ENCODE data around the gene XIRP2. TPM values are rescaled to one million over a fixed set of nuclear protein-coding genes. Genes with fewer than 3 reads are reported as not detected.
"Not testable (repeated sequence)": the region's sequence is repeated elsewhere in the genome, so short reads cannot be mapped to it uniquely, and the experiment has no call there.

Gene XIRP2
- total RNA-seq, 2 donors from 2014 or later = 42.8 to 43.7 TPM

DNA sequence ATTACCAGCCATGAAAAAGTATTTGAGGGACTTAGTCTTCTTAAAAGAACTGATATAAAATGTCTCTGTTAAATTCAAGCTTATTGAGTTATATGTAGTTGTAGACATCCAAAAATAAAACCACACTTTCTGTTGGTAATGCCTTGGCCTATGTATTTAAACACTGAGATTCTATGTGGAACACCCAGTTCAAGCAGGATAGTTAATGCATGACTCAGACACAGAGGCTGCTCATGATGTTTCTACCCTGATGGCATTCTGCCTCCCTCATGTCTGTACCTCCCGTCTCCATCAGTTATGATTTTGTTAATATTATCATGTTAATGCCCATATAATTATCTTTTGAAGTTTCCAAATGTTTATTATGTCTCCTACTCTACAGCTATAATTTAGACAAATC, 164.5 kb downstream of the XIRP2 start:
- no peaks in the 10 kb centered on the region for H3K36me3 ChIP-seq
- no peak for DNase-seq (ENCODE audit: low spot score)
- H3K4me3 ChIP-seq = no peak overlapping the region
- TF ChIP-seq, protein P1, sequence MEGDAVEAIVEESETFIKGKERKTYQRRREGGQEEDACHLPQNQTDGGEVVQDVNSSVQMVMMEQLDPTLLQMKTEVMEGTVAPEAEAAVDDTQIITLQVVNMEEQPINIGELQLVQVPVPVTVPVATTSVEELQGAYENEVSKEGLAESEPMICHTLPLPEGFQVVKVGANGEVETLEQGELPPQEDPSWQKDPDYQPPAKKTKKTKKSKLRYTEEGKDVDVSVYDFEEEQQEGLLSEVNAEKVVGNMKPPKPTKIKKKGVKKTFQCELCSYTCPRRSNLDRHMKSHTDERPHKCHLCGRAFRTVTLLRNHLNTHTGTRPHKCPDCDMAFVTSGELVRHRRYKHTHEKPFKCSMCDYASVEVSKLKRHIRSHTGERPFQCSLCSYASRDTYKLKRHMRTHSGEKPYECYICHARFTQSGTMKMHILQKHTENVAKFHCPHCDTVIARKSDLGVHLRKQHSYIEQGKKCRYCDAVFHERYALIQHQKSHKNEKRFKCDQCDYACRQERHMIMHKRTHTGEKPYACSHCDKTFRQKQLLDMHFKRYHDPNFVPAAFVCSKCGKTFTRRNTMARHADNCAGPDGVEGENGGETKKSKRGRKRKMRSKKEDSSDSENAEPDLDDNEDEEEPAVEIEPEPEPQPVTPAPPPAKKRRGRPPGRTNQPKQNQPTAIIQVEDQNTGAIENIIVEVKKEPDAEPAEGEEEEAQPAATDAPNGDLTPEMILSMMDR (IDR thresholded peaks at IDR 0.05) = no peak
- H3K4me1 ChIP-seq = no peaks in the 10 kb centered on the region
- no peaks in the 10 kb centered on the region for H3K27me3 ChIP-seq
- no peak overlapping the region for H3K27ac ChIP-seq
- H3K9me3 ChIP-seq = no peaks in the 10 kb centered on the region

DNA sequence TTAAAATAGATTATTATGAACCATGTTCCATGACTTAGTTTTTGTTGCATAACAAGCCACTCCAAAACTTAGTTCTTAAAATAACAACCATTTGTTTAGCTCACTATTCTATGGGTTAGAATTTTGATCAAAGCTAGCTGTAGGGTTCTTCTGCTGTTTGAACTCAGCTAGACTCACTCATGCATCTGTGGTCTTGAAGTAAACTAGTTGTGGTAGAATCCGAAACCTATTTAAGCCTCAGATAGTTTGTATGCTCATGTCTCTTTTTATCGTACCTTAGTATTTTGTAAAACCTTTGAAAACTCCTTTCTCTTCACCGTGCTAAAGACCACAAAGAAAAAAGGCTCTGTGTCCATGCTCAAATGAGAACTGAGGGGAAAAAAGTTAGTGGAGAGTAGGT, 166.6 kb downstream of the XIRP2 start:
- no peak overlapping the region for H3K4me3 ChIP-seq

DNA sequence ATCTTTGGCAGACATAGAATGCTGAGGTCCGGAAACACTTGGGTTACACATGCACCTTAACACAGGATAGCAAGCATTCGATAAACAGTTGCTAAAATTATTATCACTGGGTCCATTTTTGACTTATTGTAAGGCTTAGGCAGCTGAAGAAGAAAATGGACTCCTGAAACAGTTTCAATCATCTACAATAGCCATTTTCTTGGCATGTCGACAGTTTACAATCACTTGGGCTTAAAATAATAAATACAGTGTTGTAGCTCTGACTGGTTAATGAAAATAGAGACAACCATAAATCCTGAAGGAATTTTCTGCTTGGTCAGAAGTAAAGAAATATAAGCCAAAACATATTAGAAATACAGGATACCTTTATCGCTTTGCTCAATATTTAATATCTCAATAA, 169.2 kb downstream of the XIRP2 start:
- no peaks in the 10 kb centered on the region for H3K27me3 ChIP-seq
- no peaks in the 10 kb centered on the region for H3K36me3 ChIP-seq
- no peaks in the 10 kb centered on the region for H3K4me1 ChIP-seq
- no peak for DNase-seq (ENCODE audit: low spot score)
- TF ChIP-seq, protein P1 (IDR thresholded peaks at IDR 0.05) = no peak
- no peaks in the 10 kb centered on the region for H3K9me3 ChIP-seq
- no peak overlapping the region for H3K27ac ChIP-seq
- H3K4me3 ChIP-seq = no peak overlapping the region

More for the DNA sequence above, 166.6 kb downstream of the XIRP2 start:
- TF ChIP-seq, protein P1 (IDR thresholded peaks at IDR 0.05) = no peak
- Histone ChIP-seq H3K27ac (no peak overlapping the region), H3K9me3 (no peaks in the 10 kb centered on the region), H3K27me3 (no peaks in the 10 kb centered on the region), H3K4me1 (no peaks in the 10 kb centered on the region), H3K36me3 (no peaks in the 10 kb centered on the region)
- no peak for DNase-seq (ENCODE audit: low spot score)

DNA sequence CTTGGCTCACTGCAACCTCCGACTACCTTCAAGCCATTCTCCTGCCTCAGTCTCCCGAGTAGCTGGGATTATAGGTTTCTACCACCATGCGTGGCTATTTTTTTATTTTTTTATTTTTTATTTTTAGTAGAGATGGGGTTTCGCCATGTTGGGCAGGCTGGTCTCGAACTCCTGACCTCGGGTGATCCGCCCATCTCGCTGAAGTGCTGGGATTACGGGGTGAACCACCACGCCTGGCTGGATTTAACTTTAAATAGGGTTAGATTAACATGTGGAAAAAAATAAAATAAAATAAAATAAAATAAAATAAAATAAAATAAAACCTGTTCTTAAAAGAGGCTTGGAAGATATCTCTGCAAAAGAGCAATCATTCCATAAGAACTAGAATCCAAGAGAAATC, 170.9 kb downstream of the XIRP2 start:
- Histone ChIP-seq H3K4me1 (no peaks in the 10 kb centered on the region), H3K4me3 (no peak overlapping the region), H3K27ac (no peak overlapping the region), H3K9me3 (no peaks in the 10 kb centered on the region), H3K36me3 (no peaks in the 10 kb centered on the region), H3K27me3 (no peaks in the 10 kb centered on the region)
- DNase-seq (ENCODE audit: low spot score) = no peak
- TF ChIP-seq, protein P1 (IDR thresholded peaks at IDR 0.05) = no peak

DNA sequence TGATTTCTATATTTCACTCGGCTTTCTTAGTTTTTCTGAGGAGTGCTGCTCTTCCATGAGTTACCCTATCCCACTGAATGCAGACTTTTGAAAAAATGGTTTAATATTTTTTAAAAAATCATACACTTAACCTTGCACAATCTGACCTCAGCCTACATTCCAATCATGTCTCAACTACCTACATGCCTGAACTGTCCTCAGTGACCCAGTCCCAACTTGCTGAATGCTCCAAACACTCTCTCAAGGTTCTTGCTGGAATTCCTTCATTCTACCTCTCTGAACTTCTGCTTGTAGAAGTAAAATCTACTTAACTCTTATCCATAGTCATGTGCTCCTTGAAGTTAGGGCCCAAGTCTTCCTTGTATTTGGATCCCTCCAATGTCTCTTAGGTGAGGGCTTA, 181.6 kb downstream of the XIRP2 start:
- TF ChIP-seq, protein P1 (IDR thresholded peaks at IDR 0.05) = no peak
- Histone ChIP-seq H3K27me3 (no peaks in the 10 kb centered on the region), H3K27ac (no peak overlapping the region), H3K9me3 (peaks cover 0 to 3% of the 10 kb centered on the region in 2 donors), H3K4me1 (no peaks in the 10 kb centered on the region), H3K4me3 (no peak overlapping the region), H3K36me3 (no peaks in the 10 kb centered on the region)
- no peak for DNase-seq (ENCODE audit: low spot score)

DNA sequence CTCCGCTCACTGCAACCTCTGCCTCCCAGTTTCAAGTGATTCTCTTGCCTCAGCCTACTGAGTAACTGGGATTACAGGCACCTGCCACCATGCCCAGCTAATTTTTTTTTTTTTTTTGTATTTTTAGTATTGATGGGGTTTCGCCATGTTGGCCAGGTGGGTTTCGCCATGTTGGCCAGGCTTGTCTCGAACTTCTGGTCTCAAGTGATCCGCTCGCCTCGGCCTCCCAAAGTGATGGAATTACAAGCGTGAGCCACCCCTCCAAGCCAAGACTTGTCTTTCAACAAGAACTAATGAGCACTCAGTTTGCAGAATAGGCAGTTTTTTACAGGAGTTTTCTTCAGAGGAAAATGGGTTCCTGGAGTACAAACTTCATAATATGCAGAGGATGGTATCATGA, 187.4 kb downstream of the XIRP2 start:
- not testable (repeated sequence) for H3K9me3 ChIP-seq; H3K27me3 ChIP-seq; H3K4me3 ChIP-seq; DNase-seq (ENCODE audit: low spot score); H3K36me3 ChIP-seq; H3K27ac ChIP-seq; H3K4me1 ChIP-seq

DNA sequence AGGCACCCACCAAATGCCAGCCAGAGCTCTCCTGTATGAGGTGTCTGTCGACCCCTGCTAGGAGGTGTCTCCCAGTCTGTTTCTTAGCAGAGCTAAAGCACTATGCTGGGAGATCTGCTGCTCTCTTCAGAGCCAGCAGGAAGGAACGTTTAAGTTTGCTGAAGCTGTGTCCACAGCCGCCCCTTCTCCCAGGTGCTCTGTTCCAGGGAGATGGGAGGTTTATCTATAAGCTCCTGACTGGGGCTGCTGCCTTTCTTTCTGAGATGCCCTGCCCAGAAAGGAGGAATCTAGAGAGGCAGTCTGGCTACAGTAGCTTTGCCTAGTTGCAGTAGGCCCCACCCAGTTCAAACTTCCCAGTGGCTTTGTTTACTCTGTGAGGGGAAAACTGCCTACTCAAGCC, 210.7 kb downstream of the XIRP2 start:
- DNase-seq (ENCODE audit: low spot score) = not testable (repeated sequence)

More for the DNA sequence above, 210.7 kb downstream of the XIRP2 start:
- not testable (repeated sequence) for H3K36me3 ChIP-seq, H3K27me3 ChIP-seq, H3K4me3 ChIP-seq, H3K9me3 ChIP-seq, H3K27ac ChIP-seq, H3K4me1 ChIP-seq
